Stimulated activated CD4-positive, alpha-beta T cell treated with anti-CD3 and anti-CD28 coated beads, TNF-alpha, amount 100 ng/mL, for 24 hours (primary cell): Measurements from ENCODE around the gene ALDH5A1.

Experiments
- DNase-seq, 3 experiments: peaks; one replicate each; pipeline ENCODE4 v3.0.0-alpha.2; 2020; ENCODE audit warnings: low read depth in 3 of 3

The ALDH5A1 gene

DNA sequence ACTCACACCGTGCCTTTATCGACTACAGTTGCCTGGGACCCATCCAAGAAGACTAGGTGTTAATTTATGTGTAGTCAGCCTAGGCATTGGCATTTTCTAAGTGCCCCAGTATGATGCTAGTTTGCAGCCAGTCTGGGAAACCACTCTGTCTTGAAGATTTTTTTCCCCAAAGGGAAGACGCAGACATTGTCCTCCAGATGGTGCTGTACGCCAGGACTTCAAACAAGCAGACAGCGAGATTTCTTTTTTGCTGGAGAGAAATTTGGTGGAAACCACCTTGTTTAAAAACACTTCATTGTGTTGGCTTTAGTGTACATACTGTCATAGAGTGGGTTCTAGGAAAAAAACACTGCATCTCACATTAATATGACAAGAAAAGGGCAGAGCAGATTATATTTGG is 30.0 kb downstream of the ALDH5A1 start:
- DNase-seq: no peak

DNA sequence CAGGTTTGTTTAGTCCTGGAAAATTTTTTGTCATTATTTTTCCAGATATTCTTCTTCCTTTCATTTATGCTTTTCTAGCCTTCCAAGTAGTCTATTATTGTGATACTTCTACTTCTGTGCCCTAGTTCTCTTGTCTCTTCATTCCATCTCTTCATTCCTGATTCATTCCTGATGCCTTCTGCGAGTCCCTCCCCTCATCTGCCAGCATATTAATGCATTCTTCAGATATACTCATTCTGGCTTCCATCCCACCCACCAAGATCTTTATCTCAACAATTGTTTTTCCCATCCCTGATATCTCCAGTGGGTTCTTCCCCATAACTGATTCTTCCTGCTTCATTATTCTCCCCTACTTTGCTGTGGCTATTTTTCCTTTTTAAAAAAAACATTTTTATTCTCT is 35.2 kb downstream of the ALDH5A1 start:
- DNase-seq: no peak

DNA sequence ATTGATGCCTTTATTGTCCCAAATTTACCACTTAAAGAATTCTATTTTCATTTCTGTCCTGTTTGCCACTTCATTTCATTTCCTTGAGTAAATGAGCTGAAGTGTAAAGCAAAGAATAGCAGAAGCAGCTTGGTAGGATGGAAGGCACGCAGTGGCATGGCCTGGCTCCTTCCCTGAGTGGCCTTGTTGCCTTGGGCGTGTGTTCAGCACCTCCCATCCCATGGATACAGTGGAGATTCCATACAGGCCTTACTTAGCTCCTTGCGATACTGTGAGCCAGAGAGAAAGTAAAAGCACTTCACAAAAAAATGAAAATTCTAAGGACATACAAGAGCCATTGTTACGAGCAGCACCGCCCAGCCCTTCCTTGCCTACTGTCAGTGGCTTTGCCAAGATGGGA is 39.6 kb downstream of the ALDH5A1 start:
- DNase-seq: no peak

DNA sequence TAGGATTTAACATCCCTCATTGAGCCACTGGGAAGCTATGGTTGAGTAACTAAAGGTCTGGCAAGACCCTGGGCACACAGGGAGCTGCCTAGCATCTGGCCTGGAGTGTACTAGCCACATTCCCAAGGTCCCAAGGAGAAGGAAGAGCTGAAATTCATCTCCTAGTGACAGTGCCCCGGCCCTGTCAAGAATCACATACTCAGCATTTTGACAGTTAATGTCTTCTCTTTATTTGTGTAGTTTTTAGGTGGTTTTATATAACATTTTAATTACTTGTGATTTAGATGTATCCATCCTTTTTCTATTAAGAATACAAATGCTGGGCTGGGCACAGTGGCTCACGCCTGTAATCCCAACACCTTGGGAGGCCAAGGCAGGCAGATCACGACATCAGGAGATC is 40.4 kb downstream of the ALDH5A1 start:
- no peak for DNase-seq

- no peak for DNase-seq
Observed at GRCh38 chr6:24536466-24536865, 41.7 kb downstream of the ALDH5A1 start.

- DNase-seq: no peak
Observed at GRCh38 chr6:24537082-24537699, 42.4 kb downstream of the ALDH5A1 start.

- DNase-seq: no peak
Observed at GRCh38 chr6:24537771-24538385, 43.1 kb downstream of the ALDH5A1 start.

GRCh38 chr6:24539416-24539815 is 44.6 kb downstream of the ALDH5A1 start:
- DNase-seq: no peak

DNA sequence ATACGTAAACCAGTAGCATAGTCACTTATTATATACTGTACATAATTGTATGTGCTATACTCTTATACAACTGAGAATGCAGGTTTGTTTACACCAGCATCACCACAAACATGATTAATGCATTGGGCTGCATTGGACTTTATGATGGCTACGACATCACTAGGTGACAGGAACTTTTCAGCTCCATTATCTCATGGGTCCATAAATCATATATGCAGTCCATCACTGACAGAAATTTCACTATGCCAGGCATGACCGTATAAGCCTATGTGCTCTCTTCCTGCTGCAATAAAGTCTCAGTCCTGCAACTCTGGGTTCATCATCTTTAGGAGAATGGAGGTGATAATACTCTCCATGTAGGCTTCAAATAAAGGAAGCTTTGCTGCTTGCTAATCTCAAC is 45.4 kb downstream of the ALDH5A1 start:
- no peak for DNase-seq

DNA sequence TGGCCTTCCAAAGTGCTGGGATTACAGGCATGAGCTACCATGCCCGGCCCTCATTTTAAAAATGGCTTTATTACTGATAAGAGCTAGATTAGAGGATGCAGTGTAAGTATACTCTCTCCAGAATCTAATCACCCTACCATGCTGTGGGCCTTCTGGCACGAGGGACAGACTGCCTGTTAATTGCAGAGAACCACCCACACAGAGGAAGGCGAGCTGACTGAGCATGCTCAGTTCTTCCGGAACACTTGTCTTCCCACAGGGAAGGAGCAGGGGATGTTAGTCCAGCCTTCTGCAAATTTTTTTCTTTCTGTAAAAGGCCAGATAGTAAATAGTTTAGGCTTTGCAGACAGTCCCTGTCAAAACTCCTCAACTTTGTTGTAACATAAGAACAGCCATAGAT is 48.9 kb downstream of the ALDH5A1 start:
- DNase-seq: no peak

DNA sequence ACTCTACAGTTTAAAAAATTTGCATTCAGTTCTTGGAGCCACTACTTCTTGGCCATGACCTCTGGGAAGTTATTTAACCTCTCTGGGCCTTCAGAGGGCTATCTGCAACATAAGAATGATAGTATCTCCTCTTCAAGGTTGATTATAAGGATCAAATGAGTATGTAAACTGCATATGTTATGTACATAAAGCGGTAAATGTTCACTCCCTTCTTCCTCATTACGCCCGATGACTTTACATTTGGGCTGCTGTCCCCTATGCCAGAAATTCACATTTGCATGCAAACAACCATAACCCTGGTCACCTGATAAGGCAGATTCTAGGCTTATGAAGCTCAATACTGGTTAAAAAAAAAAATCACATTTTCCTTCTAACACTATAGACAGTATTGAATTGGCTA is 50.4 kb downstream of the ALDH5A1 start:
- DNase-seq: no peak

DNA sequence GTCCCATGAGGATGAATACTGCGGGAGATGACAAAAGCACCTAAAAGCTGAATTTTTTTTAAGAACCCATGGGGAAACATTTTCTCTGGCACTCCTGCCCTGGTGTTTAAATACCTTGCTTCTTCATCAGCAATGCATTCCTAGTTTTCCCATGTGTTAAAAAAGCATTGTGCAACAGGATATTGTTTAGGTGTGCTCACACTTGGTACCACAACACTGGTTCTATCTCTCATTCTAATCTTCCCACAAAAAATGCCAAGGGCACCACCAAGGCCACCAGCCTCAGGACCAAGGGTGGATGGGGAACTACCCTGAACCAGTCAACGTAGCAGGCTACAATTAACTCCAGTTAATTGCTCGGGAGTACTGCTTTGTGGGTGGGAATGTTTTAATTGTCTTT is 50.9 kb downstream of the ALDH5A1 start:
- DNase-seq: no peak

DNA sequence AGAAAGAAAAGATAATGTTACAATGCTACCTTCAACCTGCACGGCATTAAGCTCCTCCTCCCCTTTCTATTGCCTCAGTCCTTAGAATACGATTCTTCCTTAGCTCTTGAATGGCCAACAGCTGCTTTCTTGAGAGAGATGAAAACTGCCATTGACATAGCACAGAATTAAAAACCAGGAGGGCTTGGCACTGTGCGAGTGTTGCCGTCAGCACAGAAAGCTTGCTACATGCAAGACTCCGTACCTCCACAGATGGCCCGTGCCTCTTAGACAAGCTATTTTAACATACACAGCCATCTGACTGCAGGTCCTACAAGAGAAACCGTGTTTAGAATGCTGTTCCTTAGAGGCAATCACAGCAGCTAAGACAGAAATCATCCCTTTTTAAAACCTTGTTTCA is 51.7 kb downstream of the ALDH5A1 start:
- DNase-seq: no peak

DNA sequence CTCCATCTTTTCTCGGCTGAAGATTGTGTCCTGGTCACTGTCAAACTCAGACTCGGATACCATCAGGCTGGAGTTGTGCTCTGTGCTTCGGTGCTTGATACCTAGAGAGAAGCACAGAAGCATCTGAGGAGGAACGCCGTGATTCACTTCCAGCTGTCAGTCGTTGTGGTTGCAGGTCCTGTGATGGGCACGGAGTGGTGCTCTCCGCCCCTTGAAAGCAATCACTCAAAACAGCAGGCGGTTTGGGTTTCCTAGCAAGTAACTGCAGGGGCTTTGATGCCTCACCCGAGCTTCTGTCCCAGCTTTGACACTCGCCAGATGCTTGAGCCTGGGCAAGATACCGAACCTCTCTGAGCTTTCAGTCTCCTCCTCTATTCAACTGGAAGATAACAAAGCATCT is 52.5 kb downstream of the ALDH5A1 start:
- DNase-seq: peak; percentile 1 to 18 (median 12)

GRCh38 chr6:24549158-24549557 is 54.4 kb downstream of the ALDH5A1 start:
- DNase-seq: no peak

DNA sequence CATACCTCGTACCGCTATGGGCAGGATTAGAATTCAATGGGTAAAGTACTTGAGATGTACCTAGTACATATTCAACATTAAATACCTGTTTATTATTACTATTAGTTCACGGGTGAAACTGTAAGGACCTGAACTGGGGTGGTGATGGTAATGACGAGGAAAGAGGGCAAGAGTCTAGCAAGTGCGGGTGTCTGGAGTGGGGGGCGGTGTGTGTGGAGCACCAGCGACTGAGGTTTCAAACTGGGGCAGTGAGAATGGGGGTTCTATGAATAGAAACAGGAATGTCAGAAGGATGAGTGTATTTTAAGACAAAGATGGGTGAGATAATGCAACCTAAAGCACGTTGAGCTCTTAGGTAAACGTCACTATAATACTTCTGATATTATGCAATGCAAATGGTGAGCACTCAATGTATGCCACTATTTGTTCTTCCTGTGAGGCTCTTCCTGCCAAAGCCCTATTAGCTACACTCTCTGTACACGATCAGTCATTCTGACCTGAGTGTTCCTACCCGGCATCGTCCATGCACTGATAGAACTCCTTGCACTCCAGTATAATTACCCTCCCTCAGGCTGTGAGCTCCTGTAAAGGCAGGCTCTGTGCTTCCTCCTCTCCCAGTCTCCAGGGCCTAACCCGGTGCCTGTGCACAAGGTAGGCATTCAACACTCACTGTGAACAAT is 55.0 kb downstream of the ALDH5A1 start:
- DNase-seq: no peak

DNA sequence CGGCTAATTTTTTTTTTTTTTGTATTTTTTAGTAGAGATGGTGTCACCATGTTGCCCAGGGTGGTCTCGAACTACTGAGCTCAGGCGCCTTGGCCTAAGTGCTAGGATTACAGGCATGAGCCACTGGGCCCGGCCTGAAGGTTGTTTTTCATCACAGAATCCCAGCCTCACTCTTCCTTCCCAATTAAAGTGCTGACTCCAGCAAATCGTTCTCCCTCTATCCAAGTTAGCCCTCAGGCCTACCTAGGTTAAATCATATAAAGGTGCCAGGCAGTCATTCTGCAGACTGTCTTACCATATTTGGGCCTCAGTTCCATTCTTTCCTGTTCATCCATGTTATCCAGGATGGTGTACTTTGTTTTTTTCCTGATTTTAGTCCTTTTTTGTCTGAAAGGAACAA is 56.4 kb downstream of the ALDH5A1 start:
- no peak for DNase-seq

DNA sequence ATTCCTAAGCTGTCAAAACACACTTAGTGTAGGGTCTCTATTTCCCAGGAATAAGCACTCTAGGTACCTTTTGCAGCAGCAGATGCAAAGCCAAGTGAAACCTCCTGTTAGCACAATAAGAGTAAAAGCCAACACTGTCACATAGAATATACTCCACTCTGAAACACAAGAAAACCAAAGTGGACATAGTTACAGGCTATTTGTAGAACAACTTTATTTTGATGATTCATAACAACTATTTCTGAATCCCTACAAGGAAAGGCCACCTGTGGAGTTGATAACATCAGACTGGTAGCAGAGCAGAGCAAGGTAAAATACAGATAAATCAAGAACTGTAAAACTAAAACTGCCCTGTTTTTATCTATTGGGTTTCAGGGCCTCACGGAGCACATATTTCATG is 59.7 kb downstream of the ALDH5A1 start:
- DNase-seq: no peak

DNA sequence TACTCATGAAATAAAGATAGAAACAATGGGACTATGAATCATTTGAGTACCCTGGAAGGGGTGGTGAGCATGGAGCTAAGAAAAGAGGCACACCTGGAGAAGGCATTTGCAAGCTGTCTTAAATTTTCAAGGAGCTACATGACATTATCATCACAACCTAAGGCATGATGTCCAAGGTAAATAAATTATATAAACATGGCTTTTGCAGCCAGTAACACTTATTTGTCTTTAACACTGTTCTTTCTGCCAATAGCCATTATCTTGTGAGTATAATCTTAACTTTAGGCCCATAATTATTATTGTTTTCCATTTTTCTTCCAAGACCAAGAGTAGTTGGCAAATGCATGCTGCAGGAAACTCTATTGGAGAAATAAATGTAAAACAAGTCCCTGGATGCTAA is 63.7 kb downstream of the ALDH5A1 start:
- DNase-seq: no peak

DNA sequence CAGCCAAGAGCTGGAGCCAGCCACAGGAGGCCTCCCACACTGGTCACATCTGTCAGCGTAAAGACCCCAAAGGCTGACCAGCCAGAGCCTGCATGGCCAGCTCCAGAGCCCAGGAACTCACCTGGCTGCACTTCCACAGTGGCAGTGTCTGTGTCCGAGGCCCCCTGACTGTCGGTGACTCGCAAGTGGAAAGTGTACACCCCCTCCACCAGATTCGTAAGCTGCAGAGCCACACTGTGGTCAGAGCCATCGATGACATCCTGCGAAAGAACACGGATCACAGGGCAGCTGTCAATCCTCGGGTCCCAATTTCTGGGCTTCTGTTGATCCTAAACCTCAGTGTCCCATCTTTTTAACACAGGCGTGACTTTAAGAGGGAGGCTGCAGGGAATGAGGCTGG is 69.3 kb downstream of the ALDH5A1 start:
- no peak for DNase-seq

DNA sequence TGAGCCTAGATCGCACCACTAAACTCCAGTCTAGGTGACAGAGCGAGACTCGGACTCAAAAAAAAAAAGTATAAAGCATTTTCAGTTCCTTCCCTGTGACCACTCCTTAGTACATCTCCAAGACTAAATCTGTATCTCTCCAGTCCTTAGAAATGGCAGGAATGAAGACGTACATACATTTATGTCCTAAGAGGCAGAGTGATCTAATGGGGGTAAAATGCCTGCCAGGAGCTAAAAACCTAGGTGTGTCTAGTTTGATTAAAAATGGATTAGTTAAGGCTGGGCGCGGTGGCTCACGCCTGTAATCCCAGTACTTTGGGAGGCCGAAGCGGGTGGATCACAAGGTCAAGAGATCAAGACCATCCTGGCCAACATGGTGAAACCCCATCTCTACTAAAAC is 70.4 kb downstream of the ALDH5A1 start:
- DNase-seq: no peak

DNA sequence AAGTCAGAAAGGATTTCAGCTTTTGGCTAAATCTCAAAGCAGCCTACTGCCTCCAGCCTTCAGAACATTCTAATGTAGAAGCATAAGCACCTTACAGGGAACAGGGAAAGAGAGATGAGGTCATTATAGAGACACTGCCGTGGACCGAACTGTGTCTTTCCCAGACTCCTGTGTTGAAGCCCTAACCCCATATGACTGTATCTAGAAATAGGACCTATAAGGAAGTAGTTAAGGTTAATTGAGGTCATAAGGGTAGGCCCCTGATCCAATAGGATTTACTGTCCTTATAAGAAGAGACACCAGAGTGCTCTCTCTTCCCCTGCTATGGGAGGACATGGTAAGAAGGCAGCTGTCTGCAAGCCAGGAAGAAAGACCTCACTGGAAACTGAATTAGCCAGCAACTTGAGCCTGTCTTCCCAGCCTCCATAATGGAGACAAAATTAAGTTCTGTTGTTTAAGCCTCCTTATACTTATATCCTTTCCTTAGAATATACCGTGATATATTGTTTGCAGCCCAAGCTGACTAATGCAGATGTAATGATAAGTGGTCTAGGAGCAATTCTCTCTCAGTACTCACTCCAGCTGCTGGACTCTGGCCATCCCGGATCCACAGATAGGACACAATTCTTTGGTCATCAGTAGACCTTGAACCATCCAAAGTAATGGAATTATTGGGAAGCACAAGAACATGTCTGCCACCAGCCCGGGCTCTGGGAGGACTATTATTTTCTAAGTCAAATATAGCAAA is 71.4 kb downstream of the ALDH5A1 start:
- no peak for DNase-seq

- no peak for DNase-seq
Observed at GRCh38 chr6:24568683-24569082, 73.9 kb downstream of the ALDH5A1 start.
